Measurements from ENCODE around the gene SLCO4A1. TPM values are rescaled to one million over a fixed set of nuclear protein-coding genes. Genes with fewer than 3 reads are reported as not detected.

SLCO4A1 gene
- total and polyA plus RNA-seq, 2 donors (not counting 3 experiments of a cell fraction or from before 2014, with no cell fraction given) = 1.4 to 4.1 TPM

DNA sequence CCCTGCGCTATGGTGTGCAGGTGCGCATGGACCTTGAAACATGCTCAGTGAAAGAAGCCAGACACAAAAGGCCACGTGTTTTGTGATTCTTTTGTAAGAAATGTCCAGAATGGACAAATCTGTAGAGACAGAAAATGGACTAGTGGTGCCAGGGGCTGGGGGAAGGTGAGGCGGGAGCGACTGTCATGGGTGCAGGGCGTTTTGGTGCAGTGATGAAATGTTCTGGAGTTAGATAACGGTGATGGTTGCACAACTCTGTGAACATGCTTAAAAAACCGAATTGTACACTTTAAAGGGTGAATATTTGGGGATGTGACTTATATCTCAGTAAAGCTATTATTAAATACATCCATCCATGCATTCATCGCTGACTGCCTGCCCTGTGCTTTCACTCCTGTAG is 34.7 kb downstream of the SLCO4A1 start:
- CTCF ChIA-PET = no interaction called here
- no peak for FAIRE-seq
- no TSS peak for BruUV-seq (replicated peaks)

More for the DNA sequence above, 34.7 kb downstream of the SLCO4A1 start:
- Histone ChIP-seq H3K79me2 (ENCODE audit: control insufficient read depth, insufficient read depth, low read length) (no peaks in the 10 kb centered on the region), H3K4me2 (ENCODE audit: insufficient read depth, low read length) (no peak overlapping the region), H3K27me3 (ENCODE audit: control insufficient read depth in 2 of 2, insufficient read depth in 2 of 2, low read length in 2 of 2) (peaks cover 0 to 2% of the 10 kb centered on the region in 2 experiments), H3K9me3 (replicated peaks; ENCODE audit: control insufficient read depth, insufficient read depth, low read length) (no peaks in the 10 kb centered on the region), H3K4me3 (replicated peaks in 1 of 3; ENCODE audit: insufficient read depth in 1 of 3, low read depth in 1 of 3, low read length in 3 of 3) (no peak overlapping the region), H3K9ac (replicated peaks; ENCODE audit: extremely low read depth, insufficient read depth, low read length) (no peak overlapping the region), H3K27ac (ENCODE audit: insufficient read depth, low read depth, low read length) (no peak overlapping the region), H4K20me1 (replicated peaks; ENCODE audit: control insufficient read depth, extremely low read depth, insufficient read depth, low read length) (no peaks in the 10 kb centered on the region), H3K36me3 (ENCODE audit: control insufficient read depth in 2 of 2, extremely low read depth in 1 of 2, insufficient read depth in 2 of 2, low read length in 2 of 2) (no peaks in the 10 kb centered on the region), H3K4me1 (ENCODE audit: control insufficient read depth, extremely low read depth, insufficient read depth, low read length) (no peaks in the 10 kb centered on the region), H2AFZ (ENCODE audit: low read depth, low read length) (no peak overlapping the region), H3K9me1 (replicated peaks; ENCODE audit: control insufficient read depth, extremely low read depth, insufficient read depth, low read length) (no peaks in the 10 kb centered on the region)
- POLR2A ChIA-PET = no interaction called here
- intact Hi-C loops (cut with micrococcal nuclease) (no loop called here), dilution Hi-C loops (cut with MboI; ENCODE audit: extremely low pct_ligation_motif_present, low sequenced_read_pairs) (no loop called here)
- TF ChIP-seq JUN (IDR thresholded peaks at IDR 0.05; ENCODE audit: borderline replicate concordance, insufficient read depth, insufficient read length, low read depth) = no peak
- TF ChIP-seq, protein P1, sequence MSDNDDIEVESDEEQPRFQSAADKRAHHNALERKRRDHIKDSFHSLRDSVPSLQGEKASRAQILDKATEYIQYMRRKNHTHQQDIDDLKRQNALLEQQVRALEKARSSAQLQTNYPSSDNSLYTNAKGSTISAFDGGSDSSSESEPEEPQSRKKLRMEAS (IDR thresholded peaks at IDR 0.05; ENCODE audit: insufficient read depth, insufficient read length) = no peak
- no peak for TF ChIP-seq POLR2A (IDR thresholded peaks at IDR 0.05; ENCODE audit: low read depth, low read length)
- TF ChIP-seq FOS (IDR thresholded peaks at IDR 0.05; ENCODE audit: borderline replicate concordance, insufficient read depth, low read length) = no peak
- no peak for TF ChIP-seq GATA2 (IDR thresholded peaks at IDR 0.05; ENCODE audit: insufficient read depth, insufficient read length, low read depth, low read length)
- TF ChIP-seq POLR2AphosphoS5 (IDR thresholded peaks at IDR 0.05; ENCODE audit: insufficient read depth, low read depth, low read length) = no peak
- TF ChIP-seq, protein P2, sequence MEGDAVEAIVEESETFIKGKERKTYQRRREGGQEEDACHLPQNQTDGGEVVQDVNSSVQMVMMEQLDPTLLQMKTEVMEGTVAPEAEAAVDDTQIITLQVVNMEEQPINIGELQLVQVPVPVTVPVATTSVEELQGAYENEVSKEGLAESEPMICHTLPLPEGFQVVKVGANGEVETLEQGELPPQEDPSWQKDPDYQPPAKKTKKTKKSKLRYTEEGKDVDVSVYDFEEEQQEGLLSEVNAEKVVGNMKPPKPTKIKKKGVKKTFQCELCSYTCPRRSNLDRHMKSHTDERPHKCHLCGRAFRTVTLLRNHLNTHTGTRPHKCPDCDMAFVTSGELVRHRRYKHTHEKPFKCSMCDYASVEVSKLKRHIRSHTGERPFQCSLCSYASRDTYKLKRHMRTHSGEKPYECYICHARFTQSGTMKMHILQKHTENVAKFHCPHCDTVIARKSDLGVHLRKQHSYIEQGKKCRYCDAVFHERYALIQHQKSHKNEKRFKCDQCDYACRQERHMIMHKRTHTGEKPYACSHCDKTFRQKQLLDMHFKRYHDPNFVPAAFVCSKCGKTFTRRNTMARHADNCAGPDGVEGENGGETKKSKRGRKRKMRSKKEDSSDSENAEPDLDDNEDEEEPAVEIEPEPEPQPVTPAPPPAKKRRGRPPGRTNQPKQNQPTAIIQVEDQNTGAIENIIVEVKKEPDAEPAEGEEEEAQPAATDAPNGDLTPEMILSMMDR (IDR thresholded peaks at IDR 0.05; ENCODE audit: extremely low read depth in 1 of 2, insufficient read depth in 1 of 2, low read depth in 1 of 2, low read length in 2 of 2) = no peak
- no peak for TF ChIP-seq EZH2 (IDR thresholded peaks at IDR 0.05; ENCODE audit: borderline replicate concordance, low read depth, low read length, severe bottlenecking)
- TF ChIP-seq MYC (IDR thresholded peaks at IDR 0.05; ENCODE audit: low read depth, low read length) = no peak
- DNase-seq (ENCODE audit: low read depth, low spot score) = no peak
